Upper lobe of left lung (tissue), 6 donors: Measurements from ENCODE around the gene AKAP12. TPM values are rescaled to one million over a fixed set of nuclear protein-coding genes. Genes with fewer than 3 reads are reported as not detected.

Experiments
- ATAC-seq, 2 donors: fragments of 200-7000 bp; cut with Tn5 transposase; one replicate each; pipeline ENCODE4 v1.9.1; 2022; ENCODE audit warnings: mild to moderate bottlenecking in 2 of 2, moderate library complexity in 2 of 2; ENCODE audit not compliant: low FRiP score in 2 of 2
- DNase-seq, 2 donors: peaks; one replicate each; pipeline ENCODE4 v3.0.0-alpha.2; 2019 to 2020
- H3K27ac ChIP-seq, 4 donors: fragments of 200-600 bp; sonication (generic); one replicate each; pipeline ENCODE4 v1.5.1; 2016 to 2019
- H3K27me3 ChIP-seq, 4 donors: fragments of 200-600 bp; sonication (generic); one replicate each; pipeline ENCODE4 v1.5.1; 2017 to 2019
- H3K36me3 ChIP-seq, 4 donors: fragments of 200-600 bp; sonication (generic); one replicate each; pipeline ENCODE4 v1.5.1; 2016 to 2019
- H3K4me1 ChIP-seq, 4 donors: fragments of 200-600 bp; sonication (generic); one replicate each; pipeline ENCODE4 v1.5.1; 2018 to 2019
- H3K4me3 ChIP-seq, 4 donors: fragments of 200-600 bp; sonication (generic); one replicate each; pipeline ENCODE4 v1.5.1; 2017 to 2019; ENCODE audit warnings: mild to moderate bottlenecking in 2 of 4, moderate library complexity in 1 of 4
- H3K9me3 ChIP-seq, 4 donors: fragments of 200-600 bp; sonication (generic); one replicate each; pipeline ENCODE4 v1.5.1; 2018 to 2019
- EP300 ChIP-seq, 4 donors: sonication (generic); formaldehyde crosslinking; IDR thresholded peaks; one replicate each; pipeline ENCODE4 v1.5.1; 2017; ENCODE audit warnings: antibody characterized with exemption in 4 of 4, control low read depth in 2 of 4
- POLR2A ChIP-seq, 4 donors: fragments of 450-650 bp; IDR thresholded peaks; one replicate each; pipeline ENCODE4 v1.5.1; 2016 to 2017; ENCODE audit warnings: antibody characterized with exemption in 4 of 4, mild to moderate bottlenecking in 2 of 4
- POLR2AphosphoS5 ChIP-seq, 2 donors: sonication (generic); formaldehyde crosslinking; IDR thresholded peaks; one replicate each; pipeline ENCODE4 v1.5.1; 2017; ENCODE audit warnings: antibody characterized with exemption in 2 of 2
- whole genome bisulfite sequencing, 2 donors: methylation state at CpG; one replicate each; pipeline ENCODE4 v1.1.5; 2017 to 2018; 5-methylcytosine and 5-hydroxymethylcytosine counted together
- total RNA-seq, 6 donors: library from RNA; depleted of rRNA in 4 of 6; stranded (reverse); fragments of >200 nt in 4 of 6; gene quantifications; one replicate each; pipeline versions ENCODE4 v1.1.0 to v1.2.1, GENCODE V29; 2016 to 2021
- TF ChIP-seq, protein P1 (sequence below), 6 experiments: fragments of 450-650 bp in 4 of 6; fragments of 200-600 bp in 2 of 6; sonication (generic) in 2 of 6; IDR thresholded peaks; one replicate each; pipeline ENCODE4 v1.5.1; 2016 to 2019; ENCODE audit warnings: antibody characterized with exemption in 6 of 6
- donor health status: DM: no; HTN: no; CAD: no; lungs with moderate emphysema.
- donor health status: DM: no; HTN: yes; CAD: no; lungs with severe emphysema.

The AKAP12 gene
- total RNA-seq, 6 donors from 2014 or later = 17.7 to 67.7 (median 37.7) TPM

DNA sequence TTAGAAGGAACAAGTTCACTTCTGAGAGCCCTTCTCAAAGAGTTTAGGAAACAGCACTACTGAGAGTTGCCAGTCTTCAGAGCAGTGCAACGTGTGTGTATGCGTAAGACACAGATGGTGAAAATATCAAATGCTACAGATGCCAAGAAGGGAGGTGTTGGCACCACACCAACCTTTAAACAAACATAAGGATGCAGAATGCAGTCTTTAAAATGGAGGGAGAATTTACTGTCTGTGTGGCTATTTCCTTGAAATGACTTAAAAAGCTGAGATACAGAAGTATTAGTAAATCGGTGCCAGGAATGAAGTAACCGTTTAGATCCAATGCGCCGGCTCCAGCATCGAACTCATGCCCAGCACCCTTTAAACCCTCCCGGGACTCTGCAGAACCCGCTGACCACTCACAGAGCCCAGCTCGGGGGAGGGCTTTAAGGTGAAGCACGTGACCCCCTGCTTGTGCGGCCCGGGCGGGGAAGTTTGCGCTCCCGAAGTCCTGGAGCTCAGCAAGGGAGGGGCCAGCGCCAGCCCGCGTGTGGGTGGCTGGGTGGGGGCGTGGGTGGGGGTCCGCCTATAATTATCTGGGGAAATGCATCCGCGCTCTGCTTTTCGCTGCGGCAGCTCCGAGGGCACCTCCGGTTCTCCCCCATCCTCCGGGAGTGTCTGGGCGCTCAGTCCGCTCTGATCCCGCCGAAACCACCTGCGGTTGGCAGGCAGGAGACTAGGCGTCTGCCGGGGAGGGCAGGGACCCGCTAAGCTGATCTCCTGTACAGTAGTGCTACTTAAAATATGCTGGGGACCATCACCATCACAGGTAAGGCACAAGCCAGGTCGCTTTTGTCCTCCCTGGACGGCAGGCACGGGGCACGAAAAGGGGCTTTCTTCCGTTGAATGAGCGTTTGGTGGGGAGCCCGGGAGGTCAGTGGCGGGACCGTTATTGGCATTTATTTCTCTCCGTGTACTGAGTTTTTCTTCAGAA is 85.6 kb downstream of the AKAP12 start:
- Histone ChIP-seq H3K9me3 (no peaks in the 10 kb centered on the region), H3K4me3 (peak overlapping the region; percentile 49 to 64 (median 54)), H3K4me1 (peaks cover 24 to 29% (median 27%) of the 10 kb centered on the region in 4 donors), H3K27me3 (no peaks in the 10 kb centered on the region), H3K36me3 (no peaks in the 10 kb centered on the region), H3K27ac (peak overlapping the region; percentile 6 to 85 (median 77))
- ATAC-seq = peak; percentile 52 to 79
- DNase-seq = peak; percentile 66 to 87
- TF ChIP-seq EP300 (IDR thresholded peaks at IDR 0.05) = no peak
- no peak for TF ChIP-seq POLR2A (IDR thresholded peaks at IDR 0.05)
- TF ChIP-seq, protein P1, sequence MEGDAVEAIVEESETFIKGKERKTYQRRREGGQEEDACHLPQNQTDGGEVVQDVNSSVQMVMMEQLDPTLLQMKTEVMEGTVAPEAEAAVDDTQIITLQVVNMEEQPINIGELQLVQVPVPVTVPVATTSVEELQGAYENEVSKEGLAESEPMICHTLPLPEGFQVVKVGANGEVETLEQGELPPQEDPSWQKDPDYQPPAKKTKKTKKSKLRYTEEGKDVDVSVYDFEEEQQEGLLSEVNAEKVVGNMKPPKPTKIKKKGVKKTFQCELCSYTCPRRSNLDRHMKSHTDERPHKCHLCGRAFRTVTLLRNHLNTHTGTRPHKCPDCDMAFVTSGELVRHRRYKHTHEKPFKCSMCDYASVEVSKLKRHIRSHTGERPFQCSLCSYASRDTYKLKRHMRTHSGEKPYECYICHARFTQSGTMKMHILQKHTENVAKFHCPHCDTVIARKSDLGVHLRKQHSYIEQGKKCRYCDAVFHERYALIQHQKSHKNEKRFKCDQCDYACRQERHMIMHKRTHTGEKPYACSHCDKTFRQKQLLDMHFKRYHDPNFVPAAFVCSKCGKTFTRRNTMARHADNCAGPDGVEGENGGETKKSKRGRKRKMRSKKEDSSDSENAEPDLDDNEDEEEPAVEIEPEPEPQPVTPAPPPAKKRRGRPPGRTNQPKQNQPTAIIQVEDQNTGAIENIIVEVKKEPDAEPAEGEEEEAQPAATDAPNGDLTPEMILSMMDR (IDR thresholded peaks at IDR 0.05) = no peak
- peak in 1 of 2 donors; percentile 41 for TF ChIP-seq POLR2AphosphoS5 (IDR thresholded peaks at IDR 0.05)
- WGBS, 2 donors = 2 to 3% methylated on average over 21 to 41 of the region's 46 CpGs

DNA sequence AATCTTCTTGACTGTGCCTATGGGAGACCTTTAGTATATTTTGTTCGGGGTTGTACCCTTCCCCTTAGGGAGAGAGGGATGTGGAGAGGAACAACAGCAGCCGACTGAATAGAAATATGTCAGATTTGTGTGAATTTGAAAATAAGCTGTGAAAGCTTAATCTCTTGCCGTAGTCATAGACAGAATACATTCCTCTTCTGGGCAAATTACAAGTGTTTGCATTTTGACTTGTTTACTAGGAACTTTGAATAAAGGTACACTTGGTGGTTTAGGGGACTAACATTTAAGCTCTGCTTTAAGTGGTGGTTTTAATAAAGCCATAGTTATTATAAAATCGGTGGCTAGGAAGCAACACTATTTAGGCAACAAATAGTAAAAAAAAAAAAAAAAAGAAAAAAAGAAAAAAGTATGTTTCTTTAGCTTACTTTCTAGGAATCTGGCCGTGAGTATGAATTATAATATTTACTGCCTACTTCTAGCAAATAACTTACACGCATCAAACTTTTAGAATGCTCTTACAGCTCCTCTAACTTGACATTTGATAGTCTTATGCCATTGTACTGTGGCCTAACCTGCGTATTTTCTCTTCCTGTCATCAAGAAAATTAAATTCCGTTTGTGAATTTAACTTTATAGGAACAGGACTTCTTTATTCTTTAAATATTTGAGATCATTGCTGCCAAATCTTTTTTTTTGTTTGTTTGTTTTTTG is 86.5 kb downstream of the AKAP12 start:
- no peak for ATAC-seq
- H3K27ac ChIP-seq = peak overlapping the region; percentile 6 to 85 (median 77)
- TF ChIP-seq, protein P1 (IDR thresholded peaks at IDR 0.05) = no peak
- TF ChIP-seq POLR2AphosphoS5 (IDR thresholded peaks at IDR 0.05) (no peak), POLR2A (IDR thresholded peaks at IDR 0.05) (no peak), EP300 (IDR thresholded peaks at IDR 0.05) (no peak)
- no peaks in the 10 kb centered on the region for H3K27me3 ChIP-seq
- H3K4me1 ChIP-seq = peaks cover 24 to 29% (median 27%) of the 10 kb centered on the region in 4 donors
- no peak for DNase-seq
- 45 to 52% methylated on average over 8 of the region's 8 CpGs for WGBS, 2 donors
- H3K9me3 ChIP-seq = no peaks in the 10 kb centered on the region
- H3K36me3 ChIP-seq = no peaks in the 10 kb centered on the region
- peak overlapping the region in 3 of 4 donors; percentile 49 to 58 (median 51) for H3K4me3 ChIP-seq

DNA sequence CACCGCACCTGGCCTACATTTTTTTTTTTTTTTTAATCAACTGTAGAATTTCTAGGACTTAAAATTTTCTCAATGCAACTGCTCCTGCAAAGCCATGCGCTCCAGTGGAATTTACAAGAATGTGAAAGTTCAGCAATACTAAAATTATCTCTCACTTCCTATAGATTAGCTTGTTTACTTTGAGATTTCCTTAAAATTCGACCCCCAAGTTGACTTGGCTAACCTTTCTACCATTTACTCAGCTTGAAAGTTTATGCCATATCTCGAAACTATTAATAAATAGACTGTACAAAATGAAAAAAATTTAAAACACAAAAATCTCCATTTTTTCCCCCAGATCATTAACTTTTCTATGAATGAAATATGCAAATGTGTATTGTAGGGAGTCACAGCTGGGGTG is 87.3 kb downstream of the AKAP12 start:
- Histone ChIP-seq H3K27ac (no peak overlapping the region), H3K36me3 (no peaks in the 10 kb centered on the region), H3K27me3 (no peaks in the 10 kb centered on the region), H3K4me3 (no peak overlapping the region), H3K4me1 (peaks cover 24 to 29% (median 27%) of the 10 kb centered on the region in 4 donors), H3K9me3 (no peaks in the 10 kb centered on the region)
- WGBS, 2 donors = 58 to 77% methylated on average over 4 of the region's 4 CpGs
- TF ChIP-seq EP300 (IDR thresholded peaks at IDR 0.05) = no peak
- no peak for TF ChIP-seq POLR2AphosphoS5 (IDR thresholded peaks at IDR 0.05)
- no peak for TF ChIP-seq POLR2A (IDR thresholded peaks at IDR 0.05)
- TF ChIP-seq, protein P1 (IDR thresholded peaks at IDR 0.05) = no peak
- DNase-seq (no peak), ATAC-seq (no peak)

DNA sequence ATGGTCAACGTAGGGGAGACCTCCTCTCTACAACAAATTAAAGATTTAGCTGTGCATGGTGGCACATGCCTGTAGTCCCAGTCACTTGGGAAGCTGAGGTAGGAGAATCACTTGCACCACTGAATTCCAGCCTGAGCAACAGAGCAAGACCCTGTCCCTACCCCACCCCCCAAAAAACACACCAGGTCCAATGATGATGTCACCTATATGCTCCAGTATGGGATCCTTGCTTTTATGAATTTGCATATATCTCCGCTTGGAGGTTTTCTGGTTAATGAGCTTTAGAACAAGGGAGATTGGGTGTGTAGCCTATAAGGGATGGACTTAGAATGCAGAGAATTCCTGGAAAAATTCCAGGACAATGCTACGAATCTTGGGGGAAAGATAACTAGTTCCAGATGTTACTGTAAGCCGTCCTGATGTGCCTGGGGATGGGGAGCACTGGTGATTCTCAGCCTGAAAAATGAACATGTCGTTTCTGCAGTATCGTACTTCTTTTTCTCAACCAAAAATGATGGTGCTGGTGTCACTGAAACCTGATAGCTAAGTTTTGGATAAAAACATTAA is 90.4 kb downstream of the AKAP12 start:
- WGBS, 2 donors = 74 to 84% methylated on average over 6 of the region's 6 CpGs
- no peaks in the 10 kb centered on the region for H3K36me3 ChIP-seq
- no peak overlapping the region for H3K27ac ChIP-seq
- no peaks in the 10 kb centered on the region for H3K27me3 ChIP-seq
- DNase-seq = no peak
- peaks cover 10 to 18% (median 10%) of the 10 kb centered on the region in 4 donors for H3K4me1 ChIP-seq
- TF ChIP-seq EP300 (IDR thresholded peaks at IDR 0.05) = no peak
- no peak for TF ChIP-seq POLR2A (IDR thresholded peaks at IDR 0.05)
- no peak for TF ChIP-seq POLR2AphosphoS5 (IDR thresholded peaks at IDR 0.05)
- TF ChIP-seq, protein P1 (IDR thresholded peaks at IDR 0.05) = no peak
- no peak overlapping the region for H3K4me3 ChIP-seq
- ATAC-seq = peak in 1 of 2 donors; percentile 5
- no peaks in the 10 kb centered on the region for H3K9me3 ChIP-seq
